NT2/D1 (cell line): ENCODE data around the gene KCNK5.

ENCODE experiments used
- DNase-seq: peaks from one replicate; pipeline ENCODE4 v3.0.0-alpha.2; 2011; ENCODE audit warnings: low read depth, low spot score
- H3K27me3 ChIP-seq: 2 replicates; pipeline ENCODE4 v1.6.0; 2011; ENCODE audit warnings: mild to moderate bottlenecking; ENCODE audit not compliant: insufficient read length, insufficient read depth
- H3K36me3 ChIP-seq: 2 replicates; pipeline ENCODE4 v1.6.1; 2011; ENCODE audit warnings: mild to moderate bottlenecking, low read length, mixed read lengths; ENCODE audit not compliant: insufficient read depth, insufficient read length
- H3K4me1 ChIP-seq: 2 replicates; pipeline ENCODE4 v1.5.1; 2011; ENCODE audit not compliant: insufficient read depth, insufficient read length
- H3K4me3 ChIP-seq: 2 replicates; pipeline ENCODE4 v1.5.1; 2011; ENCODE audit warnings: low read depth; ENCODE audit not compliant: insufficient read length
- H3K9ac ChIP-seq: 2 replicates; pipeline ENCODE4 v1.6.0; 2011; ENCODE audit warnings: low read depth; ENCODE audit not compliant: insufficient read length
- H3K9me3 ChIP-seq: 2 replicates; pipeline ENCODE4 v1.5.1; 2011; ENCODE audit warnings: mild to moderate bottlenecking, low read length; ENCODE audit not compliant: insufficient read depth
- SUZ12 ChIP-seq: IDR thresholded peaks from 2 replicates; pipeline ENCODE4 v1.6.1; 2011; ENCODE audit not compliant: insufficient read length, insufficient read depth; ENCODE audit errors: extremely low read depth
- YY1 ChIP-seq: IDR thresholded peaks from 2 replicates; pipeline ENCODE4 v1.6.1; 2011; ENCODE audit not compliant: insufficient read length, insufficient read depth
- ZNF274 ChIP-seq: IDR thresholded peaks from 2 replicates; pipeline ENCODE4 v1.6.1; 2011; ENCODE audit warnings: mild to moderate bottlenecking, low read depth, low read length

Gene KCNK5

GRCh38 chr6:39188571-39188970 lies 40.7 kb downstream of the KCNK5 start:
- peaks cover 4% of the 10 kb centered on the region for H3K4me1 ChIP-seq
- no peak for TF ChIP-seq SUZ12
- no peak for TF ChIP-seq YY1
- TF ChIP-seq ZNF274: no peak
- no peaks in the 10 kb centered on the region for H3K9me3 ChIP-seq
- DNase-seq: no peak
- H3K4me3 ChIP-seq: no peak overlapping the region
- no peak overlapping the region for H3K9ac ChIP-seq
- no peaks in the 10 kb centered on the region for H3K27me3 ChIP-seq
- H3K36me3 ChIP-seq: peaks cover 10% of the 10 kb centered on the region

- no peaks in the 10 kb centered on the region for H3K9me3 ChIP-seq
- H3K27me3 ChIP-seq: no peaks in the 10 kb centered on the region
- H3K4me1 ChIP-seq: peaks cover under 1% of the 10 kb centered on the region
- no peak for DNase-seq
- TF ChIP-seq YY1 (no peak), ZNF274 (no peak)
- no peak overlapping the region for H3K4me3 ChIP-seq
- H3K36me3 ChIP-seq: peaks cover 10% of the 10 kb centered on the region
- no peak overlapping the region for H3K9ac ChIP-seq
These were observed 41.2 kb downstream of the KCNK5 start for GRCh38 chr6:39188098-39188450.

GRCh38 chr6:39184906-39185580 lies 44.2 kb downstream of the KCNK5 start:
- no peak for DNase-seq
- TF ChIP-seq YY1: no peak
- Histone ChIP-seq H3K4me1 (no peaks in the 10 kb centered on the region), H3K27me3 (no peaks in the 10 kb centered on the region), H3K9ac (no peak overlapping the region), H3K36me3 (no peaks in the 10 kb centered on the region), H3K4me3 (no peak overlapping the region), H3K9me3 (no peaks in the 10 kb centered on the region)

GRCh38 chr6:39182604-39183003 lies 46.7 kb downstream of the KCNK5 start:
- Histone ChIP-seq H3K4me3 (no peak overlapping the region), H3K4me1 (no peaks in the 10 kb centered on the region), H3K9ac (no peak overlapping the region), H3K27me3 (no peaks in the 10 kb centered on the region), H3K9me3 (peaks cover 7% of the 10 kb centered on the region; the same call in 1 of the 2 replicates), H3K36me3 (no peaks in the 10 kb centered on the region)
- TF ChIP-seq ZNF274 (no peak), SUZ12 (no peak), YY1 (no peak)
- DNase-seq: no peak

- no peak overlapping the region for H3K9ac ChIP-seq
- peaks cover 15% of the 10 kb centered on the region for H3K9me3 ChIP-seq
- no peak for DNase-seq
These were observed 47.4 kb downstream of the KCNK5 start for GRCh38 chr6:39181826-39182225.

GRCh38 chr6:39181333-39181732 lies 47.9 kb downstream of the KCNK5 start:
- no peak for DNase-seq
- H3K4me3 ChIP-seq: no peak overlapping the region
- no peaks in the 10 kb centered on the region for H3K27me3 ChIP-seq
- H3K4me1 ChIP-seq: no peaks in the 10 kb centered on the region
- H3K9ac ChIP-seq: no peak overlapping the region
- H3K36me3 ChIP-seq: no peaks in the 10 kb centered on the region
- H3K9me3 ChIP-seq: peaks cover 18% of the 10 kb centered on the region
- TF ChIP-seq YY1: no peak
- no peak for TF ChIP-seq ZNF274
- no peak for TF ChIP-seq SUZ12

More at GRCh38 chr6:39181826-39182225, 47.4 kb downstream of the KCNK5 start:
- Histone ChIP-seq H3K36me3 (no peaks in the 10 kb centered on the region), H3K4me3 (no peak overlapping the region), H3K27me3 (no peaks in the 10 kb centered on the region), H3K4me1 (no peaks in the 10 kb centered on the region)
- no peak for TF ChIP-seq ZNF274
- no peak for TF ChIP-seq SUZ12
- no peak for TF ChIP-seq YY1

- no peak for DNase-seq
These were observed 50.5 kb downstream of the KCNK5 start for GRCh38 chr6:39178804-39179203.

GRCh38 chr6:39178235-39178634 lies 51.0 kb downstream of the KCNK5 start:
- Histone ChIP-seq H3K36me3 (no peaks in the 10 kb centered on the region), H3K9ac (no peak overlapping the region), H3K9me3 (peaks cover 20% of the 10 kb centered on the region), H3K4me1 (no peaks in the 10 kb centered on the region), H3K27me3 (no peaks in the 10 kb centered on the region), H3K4me3 (no peak overlapping the region)
- DNase-seq: no peak
- TF ChIP-seq ZNF274 (no peak), SUZ12 (no peak), YY1 (no peak)

More at GRCh38 chr6:39178804-39179203, 50.5 kb downstream of the KCNK5 start:
- Histone ChIP-seq H3K9ac (no peak overlapping the region), H3K4me1 (no peaks in the 10 kb centered on the region), H3K4me3 (no peak overlapping the region), H3K36me3 (no peaks in the 10 kb centered on the region), H3K9me3 (peaks cover 20% of the 10 kb centered on the region), H3K27me3 (no peaks in the 10 kb centered on the region)
- no peak for TF ChIP-seq ZNF274
- TF ChIP-seq YY1: no peak
- no peak for TF ChIP-seq SUZ12
